ENCODE data around the gene PDPN.

DNA sequence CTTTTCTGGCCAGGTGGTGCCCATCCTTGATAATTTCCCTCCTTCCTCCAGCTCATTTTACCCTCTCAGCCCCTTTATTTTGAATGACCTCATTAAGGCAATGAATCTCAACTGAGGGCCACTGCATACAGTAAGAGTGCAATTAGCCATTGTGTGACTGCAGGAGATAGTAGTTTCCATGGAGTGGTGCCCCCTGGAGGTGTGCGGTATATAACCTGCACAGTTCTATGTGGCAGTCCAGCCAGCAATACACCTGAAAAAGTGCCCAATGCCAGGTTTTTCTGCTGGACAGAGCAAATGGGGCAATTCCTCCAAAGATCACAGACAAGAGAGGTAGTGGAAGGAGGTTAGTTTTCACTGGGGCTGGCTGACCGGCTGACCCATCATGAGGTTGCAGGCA lies 43.9 kb upstream of the PDPN start:
- TF ChIP-seq NR2C2 (CRISPR knock-in tag; IDR thresholded peaks at IDR 0.05): no peak
- TF ChIP-seq NR2C2 (tag; IDR thresholded peaks at IDR 0.05): no peak
- TF ChIP-seq ZFP1 (CRISPR knock-in tag; IDR thresholded peaks at IDR 0.05): no peak
- no peak for TF ChIP-seq IFI16 (CRISPR knock-in tag; IDR thresholded peaks at IDR 0.05)
- TF ChIP-seq TAF15 (IDR thresholded peaks at IDR 0.05; ENCODE audit: low read depth, low read length): no peak
- TF ChIP-seq ZNF766 (CRISPR knock-in tag; conservative IDR thresholded peaks at IDR 0.05): no peak
- no peak for TF ChIP-seq MEF2D (tag; conservative IDR thresholded peaks at IDR 0.05; ENCODE audit: low read depth)
- no peak for TF ChIP-seq MAZ (CRISPR knock-in tag; conservative IDR thresholded peaks at IDR 0.05 in 1 of 2, IDR thresholded peaks at IDR 0.05 in 1 of 2)
- no peak for TF ChIP-seq GATA2 (CRISPR knock-in tag; IDR thresholded peaks at IDR 0.05)
- no peak for TF ChIP-seq MAFG (tag; conservative IDR thresholded peaks at IDR 0.05)
- no peak for TF ChIP-seq BHLHE40 (IDR thresholded peaks at IDR 0.05; ENCODE audit: low read length)
- no peak for TF ChIP-seq JUNB (CRISPR knock-in tag; conservative IDR thresholded peaks at IDR 0.05)

Data from K562 (cell line).